Nasal cavity respiratory epithelium epithelial cell of viscerocranial mucosa (primary cell): ENCODE results near the gene CYP1A1. TPM values are rescaled to one million over a fixed set of nuclear protein-coding genes. Genes with fewer than 3 reads are reported as not detected.

Experiments used
- total RNA-seq: library from RNA; depleted of rRNA; stranded (reverse); fragments of >200 nt; gene quantifications from 2 replicates; pipeline ENCODE4 v1.2.3, GENCODE V29; 2014

Gene CYP1A1
- total RNA-seq: 1.6 and 3.1 TPM in 2 replicates

GRCh38 chr15:74725225-74725774, at the start of gene CYP1A1:
TSS of gene CYP1A1 (minus strand) at chr15:74725528. CDS start at chr15:74723097, 2,431 bp downstream.

GRCh38 chr15:74748322-74748946, 23.1 kb upstream of the CYP1A1 start, which contains the start of gene CYP1A2:
TSS of gene CYP1A2 (plus strand) at chr15:74748845. CDS start at chr15:74749739, 894 bp downstream.

DNA sequence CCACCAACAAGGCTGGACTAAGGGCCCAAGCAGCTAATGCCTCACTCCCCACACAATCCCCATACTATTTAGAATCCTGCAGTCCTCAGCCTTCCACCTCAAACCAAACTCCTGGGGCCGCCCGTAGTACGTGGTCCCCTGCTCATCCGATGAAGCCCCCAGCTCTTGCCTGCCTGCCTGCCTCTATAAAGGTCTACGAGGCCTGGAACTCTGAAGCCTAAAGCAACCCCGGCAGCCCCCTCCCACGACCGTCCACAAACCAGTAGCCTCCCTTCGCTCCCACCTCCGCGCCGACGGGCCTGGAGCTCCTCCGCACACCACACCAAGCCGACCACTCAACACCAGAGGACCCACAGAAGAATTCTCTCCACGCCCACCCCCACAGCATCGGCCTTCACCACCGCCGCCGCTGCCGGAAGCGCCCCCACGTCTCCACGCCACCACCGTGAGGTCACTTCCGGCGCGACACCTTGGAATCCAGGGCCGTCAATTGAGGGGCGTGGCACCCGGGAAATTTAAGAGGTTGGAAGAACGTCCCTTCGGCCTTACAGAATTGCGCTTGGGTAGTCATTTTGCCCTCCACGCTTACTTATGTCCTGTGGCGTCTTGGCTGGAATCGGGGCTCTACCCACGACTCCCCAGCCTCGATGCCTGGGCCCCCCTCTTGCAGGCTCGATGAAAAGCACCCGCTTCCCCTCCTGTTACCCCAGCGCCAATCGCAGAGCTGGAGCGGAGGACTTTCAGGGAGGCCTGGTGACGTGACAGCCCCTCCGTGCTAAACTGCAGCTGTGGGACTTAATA, 29.5 kb downstream of the CYP1A1 start, which contains the start of gene EDC3:
TSS of gene EDC3 (minus strand) at position 428 of the 801 bp plus-strand sequence. CDS start 20,900 bp downstream, outside the sequence.

Other genes starting within 250 kb of the CYP1A1 start
- gene ARID3B, start 184.3 kb downstream of the CYP1A1 start, total RNA-seq: 5.5 and 8.6 TPM in 2 replicates
- gene CLK3, start 109.7 kb downstream of the CYP1A1 start, total RNA-seq: 49.2 and 55.3 TPM in 2 replicates
- 6.8 and 19.5 TPM in 2 replicates for gene EDC3, start 29.5 kb downstream of the CYP1A1 start, total RNA-seq
- gene CYP1A2, start 23.3 kb upstream of the CYP1A1 start, total RNA-seq: not detected in 2 replicates
- 32.8 and 96.9 TPM in 2 replicates for gene CSK, start 56.6 kb upstream of the CYP1A1 start, total RNA-seq
- 0.21 TPM in 1 of 2 replicates, not detected in the other for gene LMAN1L, start 87.3 kb upstream of the CYP1A1 start, total RNA-seq
- gene CPLX3, start 101.1 kb upstream of the CYP1A1 start, total RNA-seq: not detected in 2 replicates
- 21.8 and 21.9 TPM in 2 replicates for gene ULK3, start 117.6 kb upstream of the CYP1A1 start, total RNA-seq
- gene SCAMP2, start 147.8 kb upstream of the CYP1A1 start, total RNA-seq: 26.3 and 43.4 TPM in 2 replicates
- gene MPI, start 164.5 kb upstream of the CYP1A1 start, total RNA-seq: 22.6 and 41.5 TPM in 2 replicates
- gene FAM219B, start 181.3 kb upstream of the CYP1A1 start, total RNA-seq: 70.4 and 72.1 TPM in 2 replicates
- 64.9 and 75.4 TPM in 2 replicates for gene COX5A, start 212.5 kb upstream of the CYP1A1 start, total RNA-seq
- 5.6 and 5.8 TPM in 2 replicates for gene RPP25, start 231.2 kb upstream of the CYP1A1 start, total RNA-seq